ENCODE results near the gene CXCR3.
"Not testable (repeated sequence)": the region's sequence is repeated elsewhere in the genome, so short reads cannot be mapped to it uniquely, and the experiment has no call there.

The CXCR3 gene

DNA sequence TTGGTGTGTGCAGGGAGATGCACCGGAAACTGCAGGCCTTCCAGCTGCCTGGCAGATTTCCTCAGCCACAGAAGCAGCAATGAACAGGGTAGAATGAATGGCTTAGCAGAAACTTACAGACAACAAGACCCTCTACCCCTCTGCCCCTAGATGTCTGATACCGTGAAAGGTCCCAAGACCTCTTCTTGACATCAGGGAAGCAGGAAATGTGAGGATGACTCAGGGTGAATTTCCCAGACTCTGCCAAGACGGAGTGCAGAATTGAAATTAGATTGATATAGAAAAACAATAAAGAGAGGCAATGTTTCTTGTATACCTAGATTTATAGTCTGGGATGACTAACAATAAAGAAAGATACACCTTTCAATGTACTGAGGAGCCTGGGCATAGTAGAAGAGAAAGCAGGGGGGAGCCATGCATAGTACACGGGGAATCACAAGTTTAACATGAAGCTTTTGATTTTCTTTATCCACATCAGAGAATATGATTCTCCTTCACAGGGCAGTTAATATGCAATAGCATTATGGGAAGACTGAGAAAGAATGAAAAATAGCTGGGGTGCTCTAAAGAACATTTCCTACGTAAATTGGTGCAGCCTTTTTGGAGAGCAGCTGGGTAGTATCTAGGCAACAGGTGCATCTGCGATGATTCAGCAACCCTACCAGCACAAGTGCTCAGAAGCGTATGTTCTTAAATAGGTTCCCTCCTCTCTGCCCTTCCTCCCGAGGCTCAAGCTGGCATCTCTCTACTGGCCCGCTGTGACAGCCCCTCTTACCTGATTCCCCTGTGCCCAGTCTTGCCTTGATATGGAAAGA lies 18.3 kb upstream of the CXCR3 start:
- no peak for DNase-seq (ENCODE audit: low read depth)

DNA sequence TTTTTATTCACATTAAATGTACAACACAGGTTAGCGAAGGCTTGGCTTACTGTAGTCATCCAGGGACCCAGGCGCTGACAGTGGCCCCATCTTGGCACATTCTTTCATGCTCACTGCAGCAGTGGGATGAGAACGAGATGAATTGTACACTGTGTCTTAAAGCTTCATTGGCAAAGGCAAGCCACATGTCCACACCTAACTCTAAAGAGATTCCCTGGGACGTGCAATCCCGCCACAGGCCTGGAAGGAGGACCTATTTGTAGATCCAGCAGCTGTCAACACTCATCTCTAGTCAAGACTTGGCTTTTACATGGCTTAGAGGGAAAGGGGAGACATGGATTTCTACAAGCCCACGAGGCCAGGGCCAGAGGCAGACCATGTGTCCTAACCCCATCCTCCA lies 16.1 kb upstream of the CXCR3 start:
- no peak for DNase-seq (ENCODE audit: low read depth)

DNA sequence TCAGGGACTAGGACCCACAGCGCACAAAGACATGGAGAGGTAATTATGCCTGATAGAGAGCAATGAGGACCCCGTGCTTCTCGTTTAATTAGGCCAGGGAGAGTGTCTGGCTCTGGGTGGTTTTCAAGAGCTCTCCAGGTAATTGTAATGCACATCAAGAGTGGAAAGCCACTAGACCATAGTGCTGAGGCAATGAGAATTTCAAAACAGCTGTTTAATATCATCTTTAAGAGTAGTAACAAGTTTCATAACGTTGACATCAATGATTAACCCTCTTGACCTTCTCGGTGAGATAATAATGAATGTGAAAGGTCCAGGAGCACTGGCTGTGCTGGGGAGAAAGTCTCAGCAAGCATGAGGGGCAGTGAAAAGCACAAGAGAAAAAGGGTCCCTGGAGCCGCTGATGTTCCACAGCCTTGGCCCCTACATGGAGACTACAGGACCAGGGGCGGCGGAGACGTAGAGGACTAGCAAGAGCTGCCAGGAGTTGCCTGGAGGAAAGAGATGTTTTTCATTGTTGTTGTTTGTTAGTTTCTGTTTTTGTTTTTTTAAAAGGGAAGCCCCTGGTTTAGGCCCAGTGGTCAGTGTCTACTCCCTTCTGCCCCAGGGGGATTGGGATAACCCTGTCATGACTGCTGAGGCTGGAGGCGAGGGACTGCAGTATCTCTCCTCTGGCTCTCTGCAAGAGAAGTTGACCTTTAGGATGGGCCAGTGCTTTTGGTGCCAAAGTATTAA lies 14.8 kb upstream of the CXCR3 start:
- DNase-seq (ENCODE audit: low read depth), result no peak

DNA sequence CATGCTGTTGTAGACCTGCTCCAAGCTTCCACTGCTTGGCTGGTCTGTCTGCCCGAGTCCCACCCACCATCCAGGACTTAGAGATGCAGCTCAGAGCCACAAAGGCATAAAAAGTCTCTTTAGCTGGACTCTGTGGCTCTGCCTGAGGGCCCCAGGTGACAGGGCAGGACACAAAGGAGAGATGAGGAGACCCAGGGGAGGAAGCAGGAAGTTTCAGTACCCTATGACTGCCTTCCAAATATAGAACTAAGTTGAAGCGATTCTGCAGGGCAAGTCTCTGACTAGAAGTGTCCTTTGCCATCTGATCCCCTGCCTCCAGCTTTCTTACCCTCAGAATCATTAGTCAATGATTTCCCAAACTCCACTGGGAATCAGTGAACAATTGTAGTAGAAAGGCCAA lies 11.2 kb upstream of the CXCR3 start:
- no peak for DNase-seq (ENCODE audit: low read depth)

DNA sequence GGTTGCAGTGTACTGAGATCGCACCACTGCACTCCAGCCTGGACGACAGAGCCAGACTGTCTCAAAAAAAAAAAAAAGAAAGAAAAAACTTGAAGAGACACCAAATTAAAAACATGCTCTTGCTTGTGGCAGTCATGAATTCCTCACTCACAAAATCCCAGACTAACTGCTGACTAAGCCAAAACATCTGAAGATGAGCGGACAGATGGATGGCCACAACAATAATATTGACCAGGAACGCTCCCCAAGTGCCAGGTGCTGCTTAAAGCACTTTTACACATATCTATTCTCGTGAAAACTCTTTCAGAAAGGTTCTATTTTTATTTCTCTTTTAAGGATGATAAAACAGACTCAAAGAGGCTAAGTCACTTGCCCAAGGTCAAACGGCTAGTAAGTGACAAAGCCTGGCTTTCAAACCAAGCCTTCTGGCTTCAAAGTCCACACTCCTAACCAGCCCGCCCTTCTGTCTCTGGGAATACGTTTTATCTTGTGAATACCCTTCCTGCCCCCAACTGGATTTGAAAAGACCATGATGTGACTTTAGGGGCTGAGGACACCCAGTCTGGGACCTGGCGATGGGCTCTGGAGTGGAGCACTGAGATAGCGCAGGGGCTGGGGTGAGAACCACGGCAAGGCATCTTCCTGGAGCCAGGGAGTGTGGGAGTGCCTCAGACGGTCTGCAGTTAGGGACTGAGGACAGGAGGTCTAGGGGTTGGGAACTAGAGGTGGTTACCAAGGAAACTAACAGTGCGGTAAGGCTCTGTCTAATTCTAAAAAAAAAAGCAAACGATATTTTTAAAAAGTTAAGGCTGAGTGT lies 9.5 kb upstream of the CXCR3 start:
- no peak for DNase-seq (ENCODE audit: low read depth)

DNA sequence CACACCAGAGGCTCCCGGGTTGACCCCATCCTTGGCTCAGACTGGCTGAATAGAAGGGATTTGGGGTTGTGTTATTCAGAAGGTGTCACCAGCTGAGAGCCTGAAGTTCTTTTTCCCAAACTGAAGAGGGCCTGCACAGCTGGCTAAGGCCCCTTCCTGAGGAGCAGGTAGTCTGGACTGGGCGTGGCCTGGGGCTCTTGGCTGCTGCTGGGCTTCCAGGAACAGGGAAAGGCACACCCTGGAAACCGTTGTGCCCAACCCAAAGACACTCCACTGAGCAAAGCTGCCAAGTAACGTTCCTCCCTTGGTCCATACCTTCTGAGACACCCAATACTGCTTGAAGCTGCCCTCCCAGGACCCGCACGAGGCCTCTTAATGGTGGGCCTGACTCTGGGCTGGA lies 8.3 kb upstream of the CXCR3 start:
- DNase-seq (ENCODE audit: low read depth), result no peak

DNA sequence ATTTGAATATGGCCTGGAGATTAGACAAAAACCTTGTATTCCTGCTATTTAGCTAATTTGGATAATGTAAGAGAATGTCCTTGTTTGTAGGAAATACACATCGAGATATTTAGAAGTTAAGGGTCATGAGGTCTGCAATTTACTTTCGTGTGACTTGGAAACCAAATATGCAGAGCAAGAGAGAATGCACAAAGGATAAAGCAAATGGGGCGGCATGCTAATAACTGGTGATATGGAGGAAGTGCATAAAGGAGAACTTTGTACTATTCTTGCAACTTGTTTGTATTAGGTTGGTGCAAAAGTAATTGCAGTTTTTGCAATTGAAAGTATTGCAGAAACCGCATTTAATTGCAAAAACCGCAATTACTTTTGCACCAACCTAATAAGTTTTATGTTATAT lies 7.2 kb upstream of the CXCR3 start:
- DNase-seq (ENCODE audit: low read depth), result no peak

DNA sequence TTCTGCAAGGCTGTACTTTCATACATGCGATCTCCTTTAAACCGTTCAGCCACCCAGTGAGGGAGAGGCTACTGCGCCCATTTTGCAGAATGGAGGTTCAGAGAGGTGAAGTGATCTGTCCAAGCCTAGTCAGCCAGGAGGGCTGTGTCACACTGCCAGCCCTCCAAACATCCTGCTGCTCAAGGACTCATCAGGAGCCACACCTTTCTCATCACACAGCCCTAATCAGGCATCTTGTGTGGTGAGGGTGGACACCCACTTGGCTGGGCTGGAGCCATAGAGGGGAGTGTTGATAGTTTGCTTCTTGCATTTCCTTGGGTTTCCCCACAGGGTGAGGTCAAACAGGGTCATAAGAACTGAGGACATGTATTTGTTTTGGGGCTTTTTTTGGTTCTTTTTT lies 5.4 kb upstream of the CXCR3 start:
- DNase-seq (ENCODE audit: low read depth), result no peak

DNA sequence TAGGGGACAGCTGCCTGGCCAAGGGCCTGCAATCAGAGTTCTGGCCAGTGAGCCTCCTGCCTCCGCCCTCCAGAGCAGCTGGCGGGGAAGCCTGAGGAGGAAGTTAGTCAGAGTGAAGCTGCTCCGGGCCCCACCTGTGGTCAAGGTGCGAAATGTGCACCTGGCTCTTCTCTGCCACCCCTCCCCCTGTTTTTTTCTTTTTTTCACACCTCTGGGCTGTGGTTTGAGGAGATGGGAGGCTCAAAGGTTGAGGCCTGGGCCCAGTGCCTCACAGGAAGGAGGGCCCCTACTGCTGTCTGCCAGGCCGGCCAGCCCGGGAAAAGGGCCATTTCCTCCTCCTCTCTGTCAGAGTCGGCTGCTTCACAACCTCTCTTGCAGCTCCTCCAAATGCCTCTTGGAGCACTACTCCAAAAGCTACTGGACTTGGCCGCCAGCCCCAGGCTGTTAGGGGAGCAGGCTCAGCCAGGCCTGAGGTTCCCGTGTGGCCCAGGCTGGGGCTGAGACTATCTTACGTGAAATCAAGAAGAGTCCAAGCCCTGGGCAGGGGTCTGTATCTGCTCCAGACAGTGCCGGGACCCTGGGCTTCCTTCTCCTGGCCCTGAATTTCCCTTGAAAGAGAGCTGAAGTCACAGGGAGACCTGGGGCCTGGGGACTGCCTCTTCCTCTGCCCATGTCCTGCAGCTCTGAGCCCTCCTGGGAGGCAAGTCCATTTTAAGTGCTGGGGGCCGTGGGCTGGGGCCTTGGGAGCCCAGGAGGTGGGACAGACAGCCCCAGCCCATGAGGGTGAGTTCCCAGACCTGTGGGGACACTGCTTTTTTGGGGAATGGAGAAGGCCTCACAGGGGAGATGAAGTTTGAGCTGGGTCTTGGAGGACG lies 4.5 kb upstream of the CXCR3 start:
- peak; percentile 18 for DNase-seq (ENCODE audit: low read depth)

DNA sequence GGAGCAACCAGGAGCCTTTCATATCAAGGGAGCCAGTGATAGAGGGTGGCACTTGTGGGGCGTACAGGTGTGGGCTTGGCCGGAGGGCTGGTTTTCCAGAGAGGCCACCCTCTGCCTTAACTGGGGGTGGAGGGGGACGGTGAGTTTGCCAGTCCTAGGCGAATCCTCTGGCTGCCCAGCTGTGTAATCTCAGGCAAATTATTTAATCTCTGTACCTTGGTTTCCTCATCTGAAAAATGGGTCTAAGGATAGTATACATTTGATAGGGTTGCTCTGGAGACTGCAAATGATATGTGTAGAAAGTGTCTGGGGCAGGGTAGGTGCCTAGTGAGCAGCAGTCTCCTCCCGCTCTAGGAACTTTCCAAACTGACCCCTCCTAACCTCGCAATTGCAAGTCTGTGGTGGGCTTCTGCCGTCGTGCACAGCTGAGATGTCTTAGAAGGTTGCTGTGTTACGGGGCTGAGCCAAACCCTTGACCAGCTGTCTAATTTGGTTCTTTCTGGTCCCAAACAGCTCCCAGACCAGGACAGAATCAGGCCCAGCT lies 3.8 kb upstream of the CXCR3 start:
- DNase-seq (ENCODE audit: low read depth), result no peak

DNA sequence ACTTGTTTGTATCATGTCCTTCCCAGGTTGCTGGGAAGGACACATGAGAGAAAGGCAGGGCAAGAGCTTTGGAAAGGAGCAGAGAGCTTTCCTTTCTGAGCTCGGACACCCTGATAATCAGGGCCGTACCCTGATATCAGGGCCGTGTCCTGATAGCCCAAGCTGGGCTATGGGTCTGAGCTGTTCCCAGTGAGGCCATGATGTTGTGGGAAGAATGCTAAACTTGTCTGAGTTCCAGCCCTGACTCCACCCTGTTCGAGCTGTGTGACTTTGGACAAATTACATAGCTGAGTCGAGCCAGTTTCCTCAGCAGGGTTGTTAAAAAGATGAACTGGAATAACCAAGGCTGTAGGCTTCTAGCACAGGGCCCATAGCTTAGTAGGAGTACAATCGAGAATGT lies 3.3 kb upstream of the CXCR3 start:
- DNase-seq (ENCODE audit: low read depth), result no peak

DNA sequence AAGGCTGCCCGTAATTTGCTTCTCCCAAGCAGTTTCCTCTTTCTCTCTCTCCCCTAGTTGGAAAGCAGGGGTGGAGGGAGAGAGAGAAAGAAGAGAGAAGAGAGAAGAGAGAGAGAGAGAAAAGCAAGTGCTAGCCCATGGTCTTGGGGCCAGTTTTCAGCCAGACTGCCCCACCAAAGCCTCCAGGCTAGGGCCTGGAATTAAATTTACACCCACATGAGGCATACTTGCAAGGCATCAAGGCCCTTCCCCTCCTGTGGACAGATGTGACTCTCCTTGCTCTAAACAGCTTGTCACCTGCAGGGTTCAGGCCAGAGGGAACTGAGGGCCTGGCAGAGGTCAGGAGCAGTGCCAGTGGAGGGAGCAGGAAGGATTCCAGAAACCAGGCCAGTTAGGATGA lies 1.7 kb upstream of the CXCR3 start:
- no peak for DNase-seq (ENCODE audit: low read depth)

DNA sequence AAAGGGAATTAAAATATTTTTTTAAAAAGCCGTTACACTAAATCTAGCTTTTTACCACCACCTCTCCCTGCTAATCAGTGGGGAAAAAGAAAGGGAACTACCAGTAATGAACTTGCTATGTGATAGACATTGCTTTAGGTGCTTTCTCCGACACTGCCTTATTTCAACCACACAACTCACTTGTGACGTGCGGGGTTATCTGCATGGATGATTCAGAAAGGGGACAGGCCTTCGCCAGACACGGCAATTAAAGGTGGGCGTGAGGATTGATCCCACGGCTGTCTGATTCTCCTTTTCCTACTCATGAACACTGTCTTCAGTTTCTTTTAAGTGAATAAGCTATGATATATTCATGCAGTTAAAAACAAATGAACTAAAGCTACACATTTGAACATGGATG lies 882 bp upstream of the CXCR3 start:
- DNase-seq (ENCODE audit: low read depth), result no peak

DNA sequence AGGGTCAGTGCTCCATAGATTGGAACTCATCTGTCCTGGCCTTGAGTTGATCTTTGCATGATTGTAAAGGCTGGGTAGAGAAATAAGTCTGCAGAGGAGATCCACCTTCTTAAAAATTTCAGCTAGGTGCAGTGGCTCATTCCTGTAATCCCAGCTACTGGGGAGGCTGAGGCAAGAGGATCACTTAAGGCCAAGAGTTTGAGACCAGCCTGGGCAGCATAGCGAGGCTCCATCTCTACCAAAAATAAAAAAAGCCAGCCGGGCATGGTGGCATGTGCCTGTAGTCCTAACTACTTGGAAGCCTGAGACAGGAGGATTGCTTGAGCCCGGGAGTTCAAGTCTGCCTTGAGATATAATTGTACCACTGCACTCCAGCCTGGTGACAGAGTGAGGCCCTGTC lies 476 bp upstream of the CXCR3 start:
- no peak for DNase-seq (ENCODE audit: low read depth)

DNA sequence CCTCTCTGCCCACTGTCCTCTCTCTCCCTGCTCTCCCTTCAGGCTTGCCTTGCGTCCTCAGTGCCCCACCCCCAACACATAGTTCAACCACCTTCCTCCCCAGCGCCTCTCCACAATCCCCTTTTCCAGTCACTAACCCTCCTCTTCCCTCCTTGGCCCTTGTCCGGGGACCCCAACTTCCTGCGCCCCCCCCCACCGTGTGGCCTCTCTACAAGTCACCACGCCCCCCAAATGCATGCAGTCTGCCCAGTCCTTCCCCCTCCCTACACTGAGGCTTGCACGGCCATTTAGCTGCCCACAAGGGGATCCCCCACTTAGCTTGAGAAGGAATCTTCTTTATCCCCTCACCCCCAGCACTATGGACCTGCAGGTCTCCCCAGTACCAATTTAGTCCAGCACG lies 569 bp downstream of the CXCR3 start:
- no peak for DNase-seq (ENCODE audit: low read depth)

DNA sequence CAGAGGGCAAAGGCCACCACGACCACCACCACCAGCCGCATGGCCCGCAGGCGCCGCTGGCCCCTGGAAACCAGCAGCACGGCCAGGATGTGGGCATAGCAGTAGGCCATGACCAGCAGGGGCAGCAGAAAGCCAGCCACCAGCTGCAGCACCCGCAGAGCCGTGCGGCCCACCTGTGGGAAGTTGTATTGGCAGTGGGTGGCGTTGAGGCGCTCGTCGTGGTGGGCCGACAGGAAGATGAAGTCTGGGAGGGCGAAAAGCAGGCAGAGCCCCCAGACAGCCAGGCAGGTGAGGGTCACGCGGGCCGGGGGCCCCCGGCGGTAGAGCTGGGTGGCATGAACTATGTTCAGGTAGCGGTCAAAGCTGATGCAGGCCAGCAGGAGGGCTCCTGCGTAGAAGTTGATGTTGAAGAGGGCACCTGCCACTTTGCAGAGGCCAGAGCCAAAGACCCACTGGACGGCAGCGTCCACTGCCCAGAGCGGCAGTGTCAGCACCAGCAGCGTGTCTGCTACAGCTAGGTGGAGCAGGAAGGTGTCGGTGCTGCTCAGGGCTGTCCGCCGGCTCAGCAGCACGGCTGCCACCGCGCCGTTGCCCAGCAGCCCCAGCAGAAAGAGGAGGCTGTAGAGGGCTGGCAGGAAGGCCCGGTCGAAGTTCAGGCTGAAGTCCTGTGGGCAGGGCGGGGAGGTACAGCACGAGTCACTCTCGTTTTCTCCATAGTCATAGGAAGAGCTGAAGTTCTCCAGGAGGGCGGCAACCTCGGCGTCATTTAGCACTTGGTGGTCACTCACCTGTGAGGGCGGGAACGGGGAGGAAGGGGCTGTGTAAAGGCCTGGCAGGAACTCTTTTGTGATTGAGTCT lies 1.4 kb downstream of the CXCR3 start:
- no peak for DNase-seq (ENCODE audit: low read depth)

DNA sequence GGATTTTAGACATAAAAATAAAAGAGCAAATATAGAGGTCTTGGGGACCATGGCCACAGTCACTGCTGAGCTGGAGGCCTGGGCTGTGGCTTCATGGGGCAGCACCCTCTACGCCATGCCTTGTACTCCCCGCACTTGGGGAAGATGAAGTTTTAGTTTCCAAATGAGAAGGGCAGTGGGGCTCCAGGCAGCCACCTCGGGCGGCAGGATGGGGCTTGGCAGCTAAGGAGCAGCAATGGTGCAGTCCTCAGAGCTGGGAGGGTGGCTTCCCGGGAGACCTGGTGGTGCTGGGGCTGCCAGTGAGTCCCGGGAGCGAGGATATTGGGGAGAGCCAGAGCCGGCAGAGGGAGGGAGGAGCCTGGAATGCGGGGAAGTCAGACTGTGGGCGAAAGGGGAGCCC lies 2.4 kb downstream of the CXCR3 start:
- no peak for DNase-seq (ENCODE audit: low read depth)

DNA sequence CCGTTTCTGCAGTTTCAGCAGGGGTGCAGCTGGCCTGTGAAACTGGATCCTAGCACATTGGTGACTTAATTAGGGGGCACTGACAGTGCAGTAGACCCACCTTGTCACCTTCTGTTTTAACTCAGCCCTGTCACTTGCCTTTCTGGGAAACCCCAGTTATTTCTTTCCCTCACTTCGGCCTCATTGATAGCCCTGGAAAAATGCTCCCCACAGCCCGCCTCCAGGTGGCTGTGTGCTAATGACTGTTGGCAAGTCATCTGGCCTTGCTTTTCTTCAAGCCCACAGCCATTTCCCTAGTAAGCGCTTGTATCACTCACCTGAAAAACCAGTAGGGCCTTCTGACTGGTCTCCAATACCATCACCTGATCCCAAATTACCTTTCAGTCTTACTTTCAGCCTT lies 3.3 kb downstream of the CXCR3 start:
- no peak for DNase-seq (ENCODE audit: low read depth)

DNA sequence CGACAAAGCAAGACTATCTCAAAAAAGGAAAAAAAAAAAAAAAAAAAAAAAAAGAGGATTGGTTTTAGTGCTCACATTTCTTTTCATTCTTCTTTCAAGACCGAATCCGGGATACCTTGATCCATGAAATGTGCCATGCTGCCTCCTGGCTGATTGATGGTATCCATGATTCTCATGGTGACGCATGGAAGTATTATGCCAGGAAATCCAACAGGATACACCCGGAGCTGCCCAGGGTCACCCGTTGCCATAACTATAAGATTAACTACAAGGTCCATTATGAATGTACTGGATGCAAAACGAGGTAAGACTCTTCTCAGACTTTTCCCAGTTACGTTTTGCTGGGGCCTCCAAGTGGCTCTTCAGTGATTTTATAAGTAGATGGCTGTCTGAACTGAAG lies 6.1 kb downstream of the CXCR3 start:
- DNase-seq (ENCODE audit: low read depth), result no peak

DNA sequence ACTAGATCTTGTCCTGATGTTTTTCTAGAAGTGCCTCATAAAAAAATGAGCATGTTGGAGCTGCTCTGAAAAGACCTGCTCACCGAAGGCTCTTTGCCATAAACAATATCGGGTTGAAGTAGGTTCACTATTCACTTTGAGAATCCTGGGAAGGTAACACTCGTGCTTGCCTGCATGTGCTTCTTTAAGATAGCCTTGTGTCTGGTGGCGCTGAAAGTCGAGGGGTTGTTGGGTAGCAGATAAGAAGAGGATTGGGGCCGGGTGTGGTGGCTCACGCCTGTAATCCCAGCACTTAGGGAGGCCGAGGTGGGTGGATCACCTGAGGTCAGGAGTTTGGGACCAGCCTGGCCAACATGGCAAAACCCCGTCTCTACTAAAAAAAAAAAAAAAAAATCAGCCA lies 6.6 kb downstream of the CXCR3 start:
- DNase-seq (ENCODE audit: low read depth), result not testable (repeated sequence)
